Activated naive CD4-positive, alpha-beta T cell treated with anti-CD3 and anti-CD28 coated beads, Interleukin-2, amount 50 U/mL, for 24 hours (primary cell): Measurements from ENCODE around the gene FBXL4.
A peak's percentile ranks its signal among the peaks of the same experiment; 100 is the strongest.

Experiments used
- H3K27ac Mint-ChIP-seq: one replicate; pipeline ENCODE4 v1.8.0; 2021; ENCODE audit warnings: mild to moderate bottlenecking, mixed read lengths
- H3K27me3 Mint-ChIP-seq: one replicate; pipeline ENCODE4 v1.8.0; 2021; ENCODE audit warnings: mixed read lengths
- H3K36me3 Mint-ChIP-seq: one replicate; pipeline ENCODE4 v1.8.0; 2021; ENCODE audit warnings: mixed read lengths
- H3K4me1 Mint-ChIP-seq: one replicate; pipeline ENCODE4 v1.8.0; 2021; ENCODE audit warnings: mixed read lengths
- H3K4me3 Mint-ChIP-seq: one replicate; pipeline ENCODE4 v1.8.0; 2021; ENCODE audit warnings: mild to moderate bottlenecking, mixed read lengths
- H3K9me3 Mint-ChIP-seq: one replicate; pipeline ENCODE4 v1.8.0; 2021; ENCODE audit warnings: mixed read lengths

Gene FBXL4

DNA sequence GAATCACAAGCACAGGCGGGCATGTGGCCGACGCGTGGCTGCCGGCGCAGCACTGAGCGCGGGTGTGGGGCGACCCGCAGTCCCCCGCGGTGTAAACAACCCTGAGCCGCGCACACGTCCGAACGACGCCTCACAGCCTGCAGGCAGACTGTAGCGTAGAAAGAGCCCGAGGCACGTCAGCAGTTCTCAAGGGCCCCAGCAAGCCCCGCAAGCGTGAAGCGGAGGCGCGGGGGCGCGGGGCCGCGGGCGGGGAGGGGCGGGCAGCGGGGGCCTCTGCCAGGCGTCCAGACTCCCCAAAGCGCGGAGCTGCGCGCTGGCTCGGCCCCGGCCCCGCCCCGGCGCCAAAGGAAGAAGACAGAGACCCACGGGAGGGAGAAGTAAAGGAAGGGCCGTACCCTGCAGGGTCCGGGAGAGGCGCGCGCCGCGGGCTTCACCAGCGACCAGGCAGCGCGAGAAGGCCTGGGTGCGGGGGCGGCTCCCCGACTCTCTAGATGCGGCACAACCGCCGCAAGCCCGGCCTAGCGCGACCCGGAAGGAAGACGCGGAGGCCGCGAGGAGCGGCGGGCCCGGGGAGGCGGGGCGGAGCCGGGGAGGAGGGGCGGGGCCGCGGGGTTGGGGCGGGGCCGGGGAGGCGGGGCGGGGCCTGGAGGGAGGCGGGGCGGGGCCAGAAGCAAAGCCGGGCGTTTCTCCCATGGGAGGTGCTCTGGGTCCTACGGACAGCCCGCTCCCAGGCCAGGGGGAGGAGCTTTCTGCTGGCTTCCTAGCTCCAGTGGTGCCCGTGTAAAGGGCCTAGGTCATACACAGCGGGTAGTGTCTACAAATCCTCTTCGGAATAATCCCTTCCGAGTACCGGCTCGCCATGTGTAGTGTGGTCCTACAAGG is at the start of gene FBXL4:
FBXL4 (minus strand) TSS at position 536 of the 882 bp plus-strand sequence. CDS start 20,958 bp downstream, outside the sequence.
- H3K36me3 Mint-ChIP-seq = peaks cover 6% of the 10 kb centered on the region
- H3K9me3 Mint-ChIP-seq = peaks cover under 1% of the 10 kb centered on the region
- H3K4me3 Mint-ChIP-seq = peak within 1 kb of the TSS; percentile 96
- H3K27me3 Mint-ChIP-seq = no peaks in the 10 kb centered on the region
- peaks cover 49% of the 10 kb centered on the region for H3K4me1 Mint-ChIP-seq
- peak within 1 kb of the TSS; percentile 94 for H3K27ac Mint-ChIP-seq

DNA sequence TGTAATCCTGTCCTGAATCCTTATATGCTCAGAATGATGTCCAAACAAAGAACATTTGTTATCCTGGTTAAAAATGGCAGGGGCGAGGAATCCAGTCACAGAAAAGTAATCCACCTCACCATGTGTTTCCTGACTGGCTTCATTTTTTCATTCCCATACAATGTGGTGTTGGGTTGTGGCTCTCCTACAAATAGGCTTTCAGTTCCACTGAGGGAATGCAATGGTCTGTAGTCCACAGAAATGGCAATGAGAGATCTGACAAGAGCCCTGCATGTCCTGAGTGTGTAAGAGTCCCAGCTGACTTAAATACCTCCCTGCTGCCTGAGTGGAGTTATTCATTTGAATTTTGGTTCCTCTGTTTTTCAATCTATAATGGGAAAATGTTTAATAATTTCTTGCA is 47.4 kb upstream of the FBXL4 start:
- Mint-ChIP-seq H3K4me3 (no peak overlapping the region), H3K36me3 (no peaks in the 10 kb centered on the region), H3K27me3 (peaks cover 19% of the 10 kb centered on the region), H3K27ac (no peak overlapping the region), H3K9me3 (no peaks in the 10 kb centered on the region), H3K4me1 (no peaks in the 10 kb centered on the region)

DNA sequence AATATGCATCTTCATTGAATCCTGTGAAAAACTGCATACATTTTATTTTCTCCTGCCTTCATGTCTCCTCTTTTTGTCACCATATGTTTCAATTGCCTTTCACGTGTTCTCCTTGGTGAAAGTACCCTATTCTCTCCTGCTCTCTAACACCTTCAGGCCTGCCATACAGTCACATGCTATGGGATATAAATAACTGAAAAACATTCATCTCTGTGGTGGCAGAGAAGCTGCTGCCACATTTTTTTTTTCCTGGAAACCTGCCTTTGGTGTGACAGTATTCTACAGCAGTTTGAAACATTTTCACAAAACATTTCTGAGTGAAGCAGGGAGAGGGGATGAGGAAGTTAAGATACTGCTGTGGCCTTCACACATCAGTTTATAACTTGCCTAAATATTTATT is 44.8 kb upstream of the FBXL4 start:
- H3K27me3 Mint-ChIP-seq = peaks cover 17% of the 10 kb centered on the region
- no peaks in the 10 kb centered on the region for H3K4me1 Mint-ChIP-seq
- H3K4me3 Mint-ChIP-seq = no peak overlapping the region
- H3K9me3 Mint-ChIP-seq = no peaks in the 10 kb centered on the region
- H3K27ac Mint-ChIP-seq = no peak overlapping the region
- no peaks in the 10 kb centered on the region for H3K36me3 Mint-ChIP-seq

DNA sequence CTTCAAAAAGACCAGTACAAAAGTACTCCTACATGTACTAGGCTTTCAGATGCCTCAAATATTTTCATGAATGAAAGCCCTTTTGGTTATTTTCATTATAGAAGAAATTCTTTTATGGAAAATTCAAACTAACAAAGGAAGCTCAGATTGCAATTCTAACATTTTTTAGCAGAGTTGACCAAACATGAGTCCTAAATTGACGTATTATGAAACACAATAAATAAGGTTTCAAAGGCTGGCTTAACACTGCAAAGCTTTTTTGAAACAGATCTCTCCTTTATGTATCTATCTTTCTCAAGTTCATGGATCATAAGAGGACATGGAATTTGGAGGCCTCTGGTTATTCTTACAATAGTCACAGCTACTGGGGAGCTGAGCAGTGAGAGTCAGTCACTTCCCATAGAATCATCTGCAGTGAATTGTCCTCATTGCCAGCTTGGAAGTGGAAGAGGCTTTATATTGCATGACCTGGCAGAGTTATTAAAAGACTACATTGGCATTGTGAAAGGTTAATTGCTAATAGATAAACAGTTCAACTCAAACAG is 38.4 kb upstream of the FBXL4 start:
- H3K9me3 Mint-ChIP-seq = no peaks in the 10 kb centered on the region
- H3K4me1 Mint-ChIP-seq = no peaks in the 10 kb centered on the region
- no peaks in the 10 kb centered on the region for H3K36me3 Mint-ChIP-seq
- no peak overlapping the region for H3K4me3 Mint-ChIP-seq
- peaks cover 13% of the 10 kb centered on the region for H3K27me3 Mint-ChIP-seq
- no peak overlapping the region for H3K27ac Mint-ChIP-seq

DNA sequence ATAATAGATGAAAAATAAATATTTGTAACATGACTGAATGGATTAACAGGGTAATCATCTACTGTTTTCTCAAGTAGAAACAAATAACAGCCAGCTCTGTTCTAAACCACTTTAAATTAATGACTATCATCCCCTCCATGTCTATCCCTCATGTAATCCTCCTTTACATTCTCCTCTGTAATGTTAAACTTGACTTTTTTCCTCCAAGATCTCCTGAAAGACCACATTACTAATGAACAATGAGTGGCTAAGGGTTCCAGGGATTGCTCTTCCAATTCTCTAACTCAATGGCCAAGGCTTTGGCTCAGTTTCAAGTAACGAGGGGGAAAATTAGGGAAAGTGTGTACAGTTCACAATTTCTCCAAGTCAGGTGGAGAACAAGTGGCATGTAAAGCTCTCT is 37.6 kb upstream of the FBXL4 start:
- Mint-ChIP-seq H3K27ac (no peak overlapping the region), H3K4me1 (no peaks in the 10 kb centered on the region), H3K9me3 (no peaks in the 10 kb centered on the region), H3K27me3 (peaks cover 13% of the 10 kb centered on the region), H3K4me3 (no peak overlapping the region), H3K36me3 (no peaks in the 10 kb centered on the region)

DNA sequence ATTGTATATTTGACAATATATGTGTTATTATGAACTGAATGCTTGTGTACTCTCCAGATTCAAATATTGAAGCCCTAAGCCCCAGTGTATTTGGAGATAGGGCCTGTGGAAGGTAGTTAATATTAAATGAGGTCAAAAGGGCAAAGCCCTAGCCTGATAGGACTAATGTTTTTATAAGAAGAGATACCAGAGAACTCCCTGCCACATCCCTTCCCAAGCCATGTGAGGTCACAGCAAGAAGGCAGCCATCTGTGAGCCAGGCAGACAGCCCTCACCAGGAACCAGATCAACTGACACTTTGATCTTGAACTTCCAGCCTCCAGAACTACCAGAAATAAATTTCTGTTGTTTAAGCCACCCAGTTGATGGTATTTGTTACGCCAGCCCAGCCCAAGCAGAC is 36.4 kb upstream of the FBXL4 start:
- Mint-ChIP-seq H3K4me1 (no peaks in the 10 kb centered on the region), H3K4me3 (no peak overlapping the region)

DNA sequence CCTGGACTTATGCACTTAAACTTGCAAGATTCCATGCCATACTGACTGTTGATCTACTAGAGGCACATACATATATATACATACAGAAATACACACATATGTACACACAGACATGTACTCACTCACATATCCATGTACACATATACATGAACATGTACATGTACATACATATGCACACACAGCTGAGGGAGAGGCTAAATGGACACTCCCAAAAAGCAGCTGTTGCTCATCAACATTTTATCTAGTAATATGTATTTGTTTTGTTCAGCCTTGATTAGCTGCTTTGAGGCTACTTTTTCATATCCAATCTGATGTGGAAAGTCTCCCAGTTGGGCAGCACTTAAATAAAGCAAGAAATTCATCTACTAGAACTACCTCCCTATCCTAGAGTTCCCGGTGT is 33.7 kb upstream of the FBXL4 start:
- H3K27ac Mint-ChIP-seq = no peak overlapping the region
- no peaks in the 10 kb centered on the region for H3K9me3 Mint-ChIP-seq
- peaks cover 8% of the 10 kb centered on the region for H3K27me3 Mint-ChIP-seq
- no peaks in the 10 kb centered on the region for H3K36me3 Mint-ChIP-seq
- H3K4me1 Mint-ChIP-seq = peaks cover 6% of the 10 kb centered on the region
- no peak overlapping the region for H3K4me3 Mint-ChIP-seq

More for the DNA sequence above, 36.4 kb upstream of the FBXL4 start:
- peaks cover 11% of the 10 kb centered on the region for H3K27me3 Mint-ChIP-seq
- no peak overlapping the region for H3K27ac Mint-ChIP-seq
- H3K9me3 Mint-ChIP-seq = no peaks in the 10 kb centered on the region
- H3K36me3 Mint-ChIP-seq = no peaks in the 10 kb centered on the region

DNA sequence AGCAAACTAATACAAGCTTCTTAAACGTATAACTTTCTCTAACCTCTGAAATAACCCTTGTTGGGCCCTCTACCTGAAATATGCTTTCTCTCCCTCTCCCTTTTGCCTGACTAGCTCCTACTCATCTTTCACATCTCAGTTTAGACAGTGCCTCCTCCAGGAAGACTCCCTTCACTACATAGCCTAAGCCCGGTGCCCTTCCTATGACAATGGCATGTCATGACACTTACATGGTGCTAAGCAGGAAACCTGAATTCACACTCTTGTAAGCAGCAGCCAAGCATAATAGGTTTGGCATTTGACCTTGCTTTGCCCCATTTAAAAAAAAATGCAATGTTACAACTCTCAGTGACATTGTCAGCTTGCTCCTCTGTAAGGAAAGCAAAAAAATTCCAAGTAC is 33.1 kb upstream of the FBXL4 start:
- Mint-ChIP-seq H3K36me3 (no peaks in the 10 kb centered on the region), H3K27me3 (peaks cover 8% of the 10 kb centered on the region), H3K27ac (no peak overlapping the region), H3K4me3 (no peak overlapping the region), H3K9me3 (no peaks in the 10 kb centered on the region), H3K4me1 (peaks cover 6% of the 10 kb centered on the region)

DNA sequence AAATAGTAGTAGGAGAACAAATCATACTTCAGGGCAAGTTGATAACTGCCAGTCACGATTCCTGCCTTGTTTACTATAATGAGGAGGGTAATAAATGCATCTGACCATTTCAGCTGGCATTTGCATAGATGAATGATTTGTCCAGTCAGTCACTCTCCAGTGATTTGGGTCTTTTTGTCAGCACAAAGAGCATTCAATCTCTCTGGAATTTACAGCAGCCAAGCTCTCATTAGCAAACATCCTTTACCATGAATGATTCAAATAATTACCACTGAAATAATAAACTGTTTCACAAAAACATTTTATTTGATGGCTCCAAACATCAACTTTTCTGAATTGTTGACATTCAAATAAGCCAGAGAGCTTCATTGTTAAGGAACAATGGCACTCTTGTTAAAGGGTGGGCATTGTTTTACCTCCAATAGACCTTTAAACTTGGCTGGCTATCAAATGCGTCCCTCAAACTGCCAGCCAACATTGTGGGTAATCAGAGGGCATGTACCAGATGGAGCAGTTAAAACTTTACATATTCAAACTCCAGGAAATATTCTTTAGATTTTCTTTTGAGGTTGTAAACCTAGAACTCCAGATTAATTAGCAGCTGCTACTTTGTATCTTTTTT is 30.0 kb upstream of the FBXL4 start:
- H3K27ac Mint-ChIP-seq = no peak overlapping the region
- no peaks in the 10 kb centered on the region for H3K27me3 Mint-ChIP-seq
- H3K4me3 Mint-ChIP-seq = no peak overlapping the region
- H3K9me3 Mint-ChIP-seq = no peaks in the 10 kb centered on the region
- H3K36me3 Mint-ChIP-seq = no peaks in the 10 kb centered on the region
- H3K4me1 Mint-ChIP-seq = peaks cover 6% of the 10 kb centered on the region

DNA sequence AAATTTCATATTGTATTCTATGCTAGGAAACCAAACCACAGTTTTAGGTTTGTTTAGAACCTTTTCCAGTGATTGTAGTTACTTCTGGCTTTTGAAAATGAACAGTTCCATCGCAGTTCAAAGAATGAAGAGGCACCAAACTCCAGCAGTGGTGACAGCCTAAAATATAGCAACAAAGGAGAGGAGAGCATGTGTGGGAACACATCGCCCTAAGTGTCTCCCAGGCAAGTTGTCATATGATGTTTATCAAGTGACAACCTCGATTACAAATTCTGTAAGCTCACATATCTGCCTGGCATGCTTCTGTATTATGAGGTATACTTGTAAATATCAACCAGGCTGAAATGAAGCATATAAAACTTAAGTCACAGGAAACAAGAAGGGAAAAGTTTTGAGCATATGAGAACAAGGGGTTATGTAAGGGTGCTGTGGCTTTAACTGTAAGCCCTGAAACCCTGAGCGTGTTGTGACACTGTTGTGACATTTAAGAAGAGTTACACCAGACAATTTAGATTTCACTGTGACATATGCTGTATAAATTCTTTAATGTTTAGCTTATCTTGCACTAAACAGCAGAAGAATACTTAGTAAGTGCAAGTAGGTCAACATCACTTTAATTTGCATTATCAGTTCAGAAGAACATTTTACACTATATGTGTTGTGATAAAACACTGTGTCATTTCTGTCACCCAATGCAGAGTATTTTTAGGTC is 29.1 kb upstream of the FBXL4 start:
- Mint-ChIP-seq H3K4me3 (no peak overlapping the region), H3K27me3 (no peaks in the 10 kb centered on the region), H3K36me3 (no peaks in the 10 kb centered on the region), H3K27ac (no peak overlapping the region), H3K9me3 (no peaks in the 10 kb centered on the region), H3K4me1 (peaks cover 6% of the 10 kb centered on the region)

DNA sequence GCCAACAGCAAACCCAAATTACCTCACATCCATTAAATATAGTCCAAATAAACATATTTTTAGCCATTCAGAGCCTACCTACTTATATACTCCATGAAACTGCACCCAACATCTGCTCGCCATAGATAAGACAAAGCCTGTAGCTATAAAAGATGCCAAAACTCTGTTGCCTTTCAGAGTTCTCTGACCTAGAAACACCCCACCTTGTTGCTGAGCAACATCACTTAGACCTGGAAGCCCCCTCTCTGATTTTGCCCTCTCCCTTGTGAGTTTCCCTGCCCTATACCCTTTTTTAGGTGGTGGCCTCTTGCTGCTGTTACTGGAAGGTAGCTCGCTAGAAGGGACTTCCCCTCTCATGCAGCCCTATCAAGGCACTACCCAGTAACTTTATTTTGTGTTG is 27.7 kb upstream of the FBXL4 start:
- H3K27ac Mint-ChIP-seq = no peak overlapping the region

DNA sequence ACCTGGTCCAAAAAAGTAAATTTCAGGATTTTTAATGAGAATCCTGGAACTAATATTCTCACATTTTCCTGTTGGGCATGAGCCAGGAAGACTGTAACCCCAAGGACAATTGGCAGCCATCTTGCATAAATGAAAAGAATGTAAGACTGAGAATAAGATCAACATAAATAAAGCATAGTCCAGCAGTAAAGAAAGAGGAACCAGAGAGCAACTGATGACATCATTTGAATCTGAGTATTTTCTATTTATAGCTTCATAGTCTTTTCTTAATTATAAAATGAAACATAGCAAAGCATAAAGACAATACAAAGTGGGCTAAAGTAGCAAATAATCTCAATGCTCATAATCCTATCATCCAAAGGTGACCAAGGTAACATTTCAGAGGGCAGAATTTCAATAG is 26.6 kb upstream of the FBXL4 start:
- H3K4me1 Mint-ChIP-seq = peaks cover 6% of the 10 kb centered on the region
- no peaks in the 10 kb centered on the region for H3K9me3 Mint-ChIP-seq
- H3K4me3 Mint-ChIP-seq = no peak overlapping the region
- no peak overlapping the region for H3K27ac Mint-ChIP-seq
- H3K36me3 Mint-ChIP-seq = no peaks in the 10 kb centered on the region
- no peaks in the 10 kb centered on the region for H3K27me3 Mint-ChIP-seq

More for the DNA sequence above, 27.7 kb upstream of the FBXL4 start:
- Mint-ChIP-seq H3K36me3 (no peaks in the 10 kb centered on the region), H3K4me3 (no peak overlapping the region), H3K27me3 (no peaks in the 10 kb centered on the region), H3K9me3 (no peaks in the 10 kb centered on the region), H3K4me1 (peaks cover 6% of the 10 kb centered on the region)

DNA sequence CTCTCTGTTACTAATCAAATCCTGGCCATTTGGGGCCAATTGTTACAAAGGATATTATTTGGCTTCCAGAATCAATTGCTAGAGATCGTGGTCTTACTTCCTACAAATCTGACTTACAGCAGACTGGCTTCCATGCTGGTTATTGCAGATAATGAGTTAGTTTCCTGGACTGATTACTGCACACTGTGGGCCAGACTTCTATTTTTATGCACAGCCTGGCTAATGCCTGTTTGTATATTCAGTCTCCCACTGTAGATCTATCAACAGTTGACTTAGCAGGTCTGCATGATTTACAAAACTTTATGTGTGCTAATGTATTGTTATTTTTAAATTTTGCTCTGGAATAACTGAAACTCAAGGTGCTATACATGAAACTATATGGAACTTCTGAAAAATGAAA is 25.8 kb upstream of the FBXL4 start:
- no peak overlapping the region for H3K27ac Mint-ChIP-seq
- H3K9me3 Mint-ChIP-seq = no peaks in the 10 kb centered on the region
- no peaks in the 10 kb centered on the region for H3K36me3 Mint-ChIP-seq
- no peak overlapping the region for H3K4me3 Mint-ChIP-seq
- H3K4me1 Mint-ChIP-seq = peaks cover 4% of the 10 kb centered on the region
- no peaks in the 10 kb centered on the region for H3K27me3 Mint-ChIP-seq

DNA sequence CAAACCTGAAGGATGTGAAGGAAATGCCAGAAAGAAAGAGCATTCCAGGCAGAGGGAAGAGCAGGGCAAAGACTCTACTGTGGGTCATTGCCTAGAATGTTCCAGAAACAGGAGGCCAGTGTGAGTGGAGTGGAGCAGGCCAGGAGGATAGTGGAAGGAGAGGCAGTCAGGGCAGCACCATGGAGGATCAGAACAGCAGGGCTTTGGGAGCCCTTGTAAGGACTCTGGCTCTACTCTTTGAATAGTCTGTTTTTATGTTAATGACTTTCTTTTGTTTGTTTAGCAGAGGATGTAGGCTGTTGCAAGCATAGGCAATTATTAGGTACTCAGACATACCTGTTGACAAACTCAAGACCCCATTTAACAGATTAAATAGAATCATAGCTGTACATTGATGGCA is 23.6 kb upstream of the FBXL4 start:
- Mint-ChIP-seq H3K27me3 (no peaks in the 10 kb centered on the region), H3K36me3 (no peaks in the 10 kb centered on the region), H3K4me1 (no peaks in the 10 kb centered on the region), H3K4me3 (no peak overlapping the region), H3K27ac (no peak overlapping the region), H3K9me3 (no peaks in the 10 kb centered on the region)

DNA sequence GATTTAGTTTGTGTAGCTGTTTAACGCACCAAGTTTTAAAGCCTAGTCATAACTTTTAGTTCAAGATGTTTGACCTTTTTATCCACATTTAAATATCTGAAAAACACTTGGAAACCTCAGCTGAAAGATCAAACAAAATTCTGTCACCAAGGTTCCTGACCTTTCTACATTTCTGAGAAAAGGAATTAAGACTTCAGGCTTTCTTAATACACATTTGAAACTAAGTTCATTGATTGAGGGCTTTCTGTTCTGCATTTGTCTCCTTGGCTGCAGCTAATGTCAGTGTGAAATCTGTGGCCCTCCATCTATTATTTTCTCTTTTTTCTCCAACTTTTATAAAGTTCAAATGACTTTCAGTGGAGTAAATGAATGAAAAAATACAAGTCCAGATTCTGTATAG is 22.7 kb upstream of the FBXL4 start:
- no peak overlapping the region for H3K4me3 Mint-ChIP-seq
- H3K4me1 Mint-ChIP-seq = no peaks in the 10 kb centered on the region
- no peak overlapping the region for H3K27ac Mint-ChIP-seq
- H3K9me3 Mint-ChIP-seq = no peaks in the 10 kb centered on the region
- no peaks in the 10 kb centered on the region for H3K36me3 Mint-ChIP-seq
- no peaks in the 10 kb centered on the region for H3K27me3 Mint-ChIP-seq

DNA sequence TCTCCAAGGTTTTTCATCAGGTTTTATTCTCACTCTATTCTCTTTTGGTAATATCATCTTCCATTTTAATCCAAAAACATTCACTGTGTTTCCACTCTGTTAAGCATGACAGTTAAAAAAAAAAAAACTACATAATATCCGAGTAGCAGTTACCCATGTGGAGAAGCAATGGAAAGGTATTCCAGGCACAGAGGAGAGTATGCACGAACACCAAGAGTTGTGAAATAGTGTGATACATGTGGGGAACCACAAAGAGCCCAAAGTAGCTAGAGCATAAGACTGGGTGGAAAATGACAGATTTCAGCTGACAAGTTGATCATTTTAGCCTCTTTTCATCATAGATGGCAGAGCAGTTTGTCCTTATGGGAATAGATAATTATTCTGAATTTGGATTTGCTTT is 19.9 kb upstream of the FBXL4 start:
- H3K9me3 Mint-ChIP-seq = no peaks in the 10 kb centered on the region
- no peak overlapping the region for H3K4me3 Mint-ChIP-seq
- H3K27ac Mint-ChIP-seq = no peak overlapping the region
- no peaks in the 10 kb centered on the region for H3K36me3 Mint-ChIP-seq
- peaks cover 3% of the 10 kb centered on the region for H3K27me3 Mint-ChIP-seq
- no peaks in the 10 kb centered on the region for H3K4me1 Mint-ChIP-seq
